ENCODE data around the gene MATN3. TPM values are rescaled to one million over a fixed set of nuclear protein-coding genes. Genes with fewer than 3 reads are reported as not detected.

Gene MATN3
- total RNA-seq, 1 experiment from 2014 or later, result 13.5 TPM

GRCh38 chr2:20013126-20013849 is 820 bp upstream of the MATN3 start:
- WGBS (ENCODE audit: extremely low coverage, insufficient read length, low lambda C conversion rate), result no CpG with 5 or more reads among the region's 15 CpGs
- H2BK5ac ChIP-seq (ENCODE audit: insufficient read length, low read length), result no peak overlapping the region
- H3K4ac ChIP-seq (ENCODE audit: low read depth, low read length), result no peak overlapping the region
- no peak overlapping the region for H3T11ph ChIP-seq (ENCODE audit: low read length)
- H3K9me3 Mint-ChIP-seq, result peaks cover 6 to 8% of the 10 kb centered on the region in 2 experiments; a peak in 4 of 5 replicates
- peaks cover 4% of the 10 kb centered on the region; the same call in 1 of the 2 replicates for H3K4me1 ChIP-seq (ENCODE audit: insufficient read depth, low read length)
- H3K79me1 ChIP-seq (ENCODE audit: insufficient read depth, low read depth, low read length, poor library complexity, severe bottlenecking), result no peaks in the 10 kb centered on the region
- no peaks in the 10 kb centered on the region for H3K9me3 ChIP-seq (ENCODE audit: control insufficient read depth, low read depth, low read length)
- H3K27ac ChIP-seq (ENCODE audit: insufficient read length, low read depth, low read length), result no peak overlapping the region
- H3K27ac Mint-ChIP-seq, result no peak overlapping the region; a peak in 1 of 7 replicates
- H3K23me2 ChIP-seq (ENCODE audit: insufficient read length, low read depth, low read length, poor library complexity, severe bottlenecking), result peaks cover 12% of the 10 kb centered on the region
- no peak overlapping the region for H4K91ac ChIP-seq (ENCODE audit: insufficient read length, low read depth, low read length)
- H3K4me3 Mint-ChIP-seq, result peak overlapping the region; percentile 70
- no peak overlapping the region for H3K56ac ChIP-seq (ENCODE audit: insufficient read length, low read depth, low read length)
- H3K4me2 ChIP-seq (ENCODE audit: insufficient read depth, insufficient read length, low read length), result peak overlapping the region; percentile 79
- no peak for TF ChIP-seq CTCF (conservative IDR thresholded peaks at IDR 0.05)
- peaks cover 15 to 22% of the 10 kb centered on the region in 2 experiments for H3K4me1 Mint-ChIP-seq
- no peaks in the 10 kb centered on the region for H4K20me1 ChIP-seq (ENCODE audit: control insufficient read depth, insufficient read depth, insufficient read length)
- H2BK12ac ChIP-seq (ENCODE audit: insufficient read length, low read depth, low read length), result no peak overlapping the region
- no peaks in the 10 kb centered on the region for H3K79me2 ChIP-seq (ENCODE audit: insufficient read depth, low read length)
- no peak overlapping the region for H4K8ac ChIP-seq (replicated peaks; ENCODE audit: insufficient read length, low read depth, low read length)
- no peak overlapping the region for H2BK20ac ChIP-seq (ENCODE audit: low read depth, low read length, poor library complexity, severe bottlenecking)
- peaks cover 0 to 6% (median 5%) of the 10 kb centered on the region in 3 experiments; a peak in 5 of 7 replicates for H3K36me3 Mint-ChIP-seq (ENCODE audit: insufficient read depth in 1 of 3, low read depth in 3 of 3)
- no peak overlapping the region for H2BK120ac ChIP-seq (ENCODE audit: low read depth, low read length, poor library complexity, severe bottlenecking)
- H3K23ac ChIP-seq (ENCODE audit: insufficient read length, low read depth, low read length), result no peak overlapping the region
- H3K14ac ChIP-seq (ENCODE audit: insufficient read depth, low read length), result no peak overlapping the region
- no peak overlapping the region for H2BK15ac ChIP-seq (ENCODE audit: low read depth, low read length)
- no peak overlapping the region for H2AK5ac ChIP-seq (ENCODE audit: insufficient read length, low read length)
- no peak overlapping the region for H3K9ac ChIP-seq (ENCODE audit: extremely low read depth, insufficient read length, low read length)
- H3K27me3 ChIP-seq (ENCODE audit: insufficient read depth, low read length), result no peaks in the 10 kb centered on the region; the same call in 1 of the 2 replicates
- no peak overlapping the region for H4K5ac ChIP-seq (ENCODE audit: insufficient read length, low read depth, low read length)
- H2AFZ ChIP-seq (ENCODE audit: low read length), result no peak overlapping the region
- peaks cover 23% of the 10 kb centered on the region for H3K27me3 Mint-ChIP-seq (ENCODE audit: low read depth)
- DNase-seq, result peak; percentile 33
- H3K18ac ChIP-seq (ENCODE audit: insufficient read length, low read depth, low read length), result no peak overlapping the region

All from H9 (cell line).